ENCODE measurements around the gene ZBED6. TPM values are rescaled to one million over a fixed set of nuclear protein-coding genes. Genes with fewer than 3 reads are reported as not detected.

Gene ZBED6
- total and polyA plus RNA-seq, 2 donors (not counting 1 experiment from before 2014, with no cell fraction given), result 2.8 to 40.0 TPM

GRCh38 chr1:203776636-203777035, 18.8 kb upstream of the ZBED6 start:
- Histone ChIP-seq H3K4me1 (ENCODE audit: control insufficient read depth in 2 of 2, insufficient read depth in 2 of 2, low read length in 2 of 2) (peaks cover 0 to 6% of the 10 kb centered on the region in 2 donors), H3K9ac (ENCODE audit: low read length) (no peak overlapping the region), H3K36me3 (replicated peaks in 1 of 2; ENCODE audit: control extremely low read depth in 1 of 2, control insufficient read depth in 1 of 2, extremely low read depth in 1 of 2, insufficient read depth in 2 of 2, low read length in 1 of 2) (peaks cover 5 to 19% of the 10 kb centered on the region in 2 experiments), H4K20me1 (ENCODE audit: control insufficient read depth, insufficient read depth, low read length, poor library complexity, severe bottlenecking) (no peaks in the 10 kb centered on the region), H3K79me2 (ENCODE audit: control insufficient read depth, insufficient read depth, low read length) (no peaks in the 10 kb centered on the region), H2AFZ (ENCODE audit: insufficient read depth, low read depth, low read length, poor library complexity, severe bottlenecking) (no peak overlapping the region), H3K4me3 (ENCODE audit: control extremely low read depth in 1 of 5, extremely low read depth in 1 of 5, insufficient read depth in 1 of 5, low read depth in 2 of 5, low read length in 4 of 5) (no peak overlapping the region), H3K4me2 (replicated peaks; ENCODE audit: low read depth, low read length, poor library complexity, severe bottlenecking) (no peak overlapping the region), H3K9me3 (ENCODE audit: control extremely low read depth in 1 of 3, control insufficient read depth in 2 of 3, insufficient read depth in 1 of 3, low read length in 2 of 3) (no peaks in the 10 kb centered on the region), H3K27me3 (replicated peaks in 1 of 4; ENCODE audit: control extremely low read depth in 1 of 4, control insufficient read depth in 3 of 4, insufficient read depth in 4 of 4, low read length in 3 of 4) (peaks cover 0 to 2% (median 0%) of the 10 kb centered on the region in 4 experiments), H3K27ac (ENCODE audit: low read length in 2 of 2) (peak overlapping the region in 1 of 2 donors; percentile 57)
- intact Hi-C loops (cut with micrococcal nuclease), result loop anchor here (1.0 to 2.0 kb wide), 2 partner anchors 74 to 272 kb away; no protein-coding TSS in a partner anchor
- peak; percentile 36 for ATAC-seq (ENCODE audit: low read depth)
- Mint-ChIP-seq H3K27ac (no peak overlapping the region), H3K9me3 (ENCODE audit: insufficient read depth) (no peaks in the 10 kb centered on the region), H3K4me3 (no peak overlapping the region), H3K4me1 (peaks cover 15% of the 10 kb centered on the region), H3K27me3 (no peaks in the 10 kb centered on the region)
- WGBS (ENCODE audit: insufficient coverage), result 70% methylated on average over 1 of the region's 4 CpGs
- DNase-seq, result no peak
- ChIA-PET CTCF (interaction anchor here (0.6 to 4.0 kb wide), 14 partner anchors 10 to 739 kb away, joined by 3 to 25 read pairs (median 4); no protein-coding TSS in a partner anchor), POLR2A (no interaction called here)
- TF ChIP-seq EZH2 (IDR thresholded peaks at IDR 0.05; ENCODE audit: borderline replicate concordance, insufficient read depth, low read depth, low read length, poor library complexity, severe bottlenecking), result no peak
- TF ChIP-seq, protein P1, sequence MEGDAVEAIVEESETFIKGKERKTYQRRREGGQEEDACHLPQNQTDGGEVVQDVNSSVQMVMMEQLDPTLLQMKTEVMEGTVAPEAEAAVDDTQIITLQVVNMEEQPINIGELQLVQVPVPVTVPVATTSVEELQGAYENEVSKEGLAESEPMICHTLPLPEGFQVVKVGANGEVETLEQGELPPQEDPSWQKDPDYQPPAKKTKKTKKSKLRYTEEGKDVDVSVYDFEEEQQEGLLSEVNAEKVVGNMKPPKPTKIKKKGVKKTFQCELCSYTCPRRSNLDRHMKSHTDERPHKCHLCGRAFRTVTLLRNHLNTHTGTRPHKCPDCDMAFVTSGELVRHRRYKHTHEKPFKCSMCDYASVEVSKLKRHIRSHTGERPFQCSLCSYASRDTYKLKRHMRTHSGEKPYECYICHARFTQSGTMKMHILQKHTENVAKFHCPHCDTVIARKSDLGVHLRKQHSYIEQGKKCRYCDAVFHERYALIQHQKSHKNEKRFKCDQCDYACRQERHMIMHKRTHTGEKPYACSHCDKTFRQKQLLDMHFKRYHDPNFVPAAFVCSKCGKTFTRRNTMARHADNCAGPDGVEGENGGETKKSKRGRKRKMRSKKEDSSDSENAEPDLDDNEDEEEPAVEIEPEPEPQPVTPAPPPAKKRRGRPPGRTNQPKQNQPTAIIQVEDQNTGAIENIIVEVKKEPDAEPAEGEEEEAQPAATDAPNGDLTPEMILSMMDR (IDR thresholded peaks at IDR 0.05), result no peak

DNA sequence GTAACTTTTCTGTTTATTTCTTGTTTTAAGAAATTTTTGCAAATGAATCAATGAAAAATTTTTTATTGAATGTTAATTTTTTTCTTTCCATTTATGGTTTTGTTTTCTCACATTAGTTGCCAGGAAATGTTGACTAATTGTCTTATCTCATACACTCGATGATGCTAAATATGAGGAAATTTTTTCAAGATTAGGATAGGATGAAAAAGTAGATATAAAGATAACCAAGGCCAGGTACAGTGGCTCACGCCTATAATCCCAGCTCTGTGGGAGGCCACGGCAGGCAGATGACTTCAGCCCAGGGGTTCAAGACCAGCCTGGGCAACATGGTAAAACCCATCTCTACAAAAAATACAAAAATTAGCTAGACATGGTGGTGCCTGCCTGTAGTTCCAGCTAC, 17.8 kb upstream of the ZBED6 start:
- ChIA-PET POLR2A (no interaction called here), CTCF (interaction anchor here (1.5 to 4.0 kb wide), 7 partner anchors 44 to 274 kb away, joined by 3 to 25 read pairs (median 7); no protein-coding TSS in a partner anchor)
- TF ChIP-seq, protein P1 (IDR thresholded peaks at IDR 0.05), result no peak
- no peak for TF ChIP-seq EZH2 (IDR thresholded peaks at IDR 0.05; ENCODE audit: borderline replicate concordance, insufficient read depth, low read depth, low read length, poor library complexity, severe bottlenecking)
- H3K4me2 ChIP-seq (replicated peaks; ENCODE audit: low read depth, low read length, poor library complexity, severe bottlenecking), result no peak overlapping the region
- intact Hi-C loops (cut with micrococcal nuclease), result loop anchor here (2.0 kb wide), 1 partner anchor 273 kb away; no protein-coding TSS in a partner anchor
- no peaks in the 10 kb centered on the region for H4K20me1 ChIP-seq (ENCODE audit: control insufficient read depth, insufficient read depth, low read length, poor library complexity, severe bottlenecking)
- no peaks in the 10 kb centered on the region for H3K9me3 ChIP-seq (ENCODE audit: control extremely low read depth in 1 of 3, control insufficient read depth in 2 of 3, insufficient read depth in 1 of 3, low read length in 2 of 3)
- H3K27me3 ChIP-seq (replicated peaks in 1 of 4; ENCODE audit: control extremely low read depth in 1 of 4, control insufficient read depth in 3 of 4, insufficient read depth in 4 of 4, low read length in 3 of 4), result no peaks in the 10 kb centered on the region
- no peak overlapping the region for H3K9ac ChIP-seq (ENCODE audit: low read length)
- Mint-ChIP-seq H3K27ac (no peak overlapping the region), H3K4me1 (peaks cover 15% of the 10 kb centered on the region), H3K9me3 (ENCODE audit: insufficient read depth) (no peaks in the 10 kb centered on the region), H3K27me3 (no peaks in the 10 kb centered on the region), H3K4me3 (no peak overlapping the region)
- H3K4me1 ChIP-seq (ENCODE audit: control insufficient read depth in 2 of 2, insufficient read depth in 2 of 2, low read length in 2 of 2), result peaks cover 0 to 6% of the 10 kb centered on the region in 2 donors
- DNase-seq, result no peak
- no peak overlapping the region for H3K4me3 ChIP-seq (ENCODE audit: control extremely low read depth in 1 of 5, extremely low read depth in 1 of 5, insufficient read depth in 1 of 5, low read depth in 2 of 5, low read length in 4 of 5)
- H2AFZ ChIP-seq (ENCODE audit: insufficient read depth, low read depth, low read length, poor library complexity, severe bottlenecking), result no peak overlapping the region
- no peak overlapping the region for H3K27ac ChIP-seq (ENCODE audit: low read length in 2 of 2)
- WGBS (ENCODE audit: insufficient coverage), result 93% methylated on average over 3 of the region's 3 CpGs
- H3K36me3 ChIP-seq (replicated peaks in 1 of 2; ENCODE audit: control extremely low read depth in 1 of 2, control insufficient read depth in 1 of 2, extremely low read depth in 1 of 2, insufficient read depth in 2 of 2, low read length in 1 of 2), result peaks cover 5 to 13% of the 10 kb centered on the region in 2 experiments
- ATAC-seq (ENCODE audit: low read depth), result no peak
- H3K79me2 ChIP-seq (ENCODE audit: control insufficient read depth, insufficient read depth, low read length), result no peaks in the 10 kb centered on the region
